Measurements from ENCODE around the gene SCMH1.

SCMH1 gene

GRCh38 chr1:41162441-41162840 is 79.7 kb downstream of the SCMH1 start:
- H3K36me3 ChIP-seq (ENCODE audit: low read length): peaks cover 7% of the 10 kb centered on the region; the same call in 1 of the 2 replicates

GRCh38 chr1:41161846-41162245 is 80.3 kb downstream of the SCMH1 start:
- Histone ChIP-seq H3K36me3 (ENCODE audit: low read length) (peaks cover 7% of the 10 kb centered on the region; the same call in 1 of the 2 replicates), H3K4me3 (ENCODE audit: insufficient read depth, low read length, poor library complexity, severe bottlenecking) (no peak overlapping the region), H3K4me2 (ENCODE audit: low read depth, low read length, poor library complexity, severe bottlenecking) (no peak overlapping the region), H4K20me1 (ENCODE audit: low read depth, low read length) (no peaks in the 10 kb centered on the region), H2AFZ (ENCODE audit: low read depth, low read length, severe bottlenecking) (no peak overlapping the region), H3K9me3 (ENCODE audit: insufficient read depth, low read length) (no peaks in the 10 kb centered on the region), H3K27ac (ENCODE audit: low read depth, low read length) (no peak overlapping the region), H3K27me3 (ENCODE audit: low read length) (no peaks in the 10 kb centered on the region), H3F3A (ENCODE audit: insufficient read depth) (no peaks in the 10 kb centered on the region), H3K79me2 (ENCODE audit: insufficient read depth, low read length) (0 out of 2 replicates have a peak, but pooled peaks cover 4% of the 10 kb centered on the region), H3K9me2 (replicated peaks; ENCODE audit: insufficient read depth, low read length) (no peaks in the 10 kb centered on the region), H3K9ac (ENCODE audit: low read length) (no peak overlapping the region)
- TF ChIP-seq EZH2phosphoT487 (conservative IDR thresholded peaks at IDR 0.05; ENCODE audit: low read length): no peak
- no peak for TF ChIP-seq CTCF (IDR thresholded peaks at IDR 0.05; ENCODE audit: insufficient read depth, low read length, poor library complexity, severe bottlenecking)

More at GRCh38 chr1:41162441-41162840, 79.7 kb downstream of the SCMH1 start:
- Histone ChIP-seq H3K27me3 (ENCODE audit: low read length) (no peaks in the 10 kb centered on the region), H3K27ac (ENCODE audit: low read depth, low read length) (no peak overlapping the region), H3K4me3 (ENCODE audit: insufficient read depth, low read length, poor library complexity, severe bottlenecking) (no peak overlapping the region), H3F3A (ENCODE audit: insufficient read depth) (no peaks in the 10 kb centered on the region), H3K9me3 (ENCODE audit: insufficient read depth, low read length) (no peaks in the 10 kb centered on the region), H3K79me2 (ENCODE audit: insufficient read depth, low read length) (0 out of 2 replicates have a peak, but pooled peaks cover 4% of the 10 kb centered on the region), H3K4me2 (ENCODE audit: low read depth, low read length, poor library complexity, severe bottlenecking) (no peak overlapping the region), H2AFZ (ENCODE audit: low read depth, low read length, severe bottlenecking) (no peak overlapping the region), H3K9ac (ENCODE audit: low read length) (no peak overlapping the region), H3K9me2 (replicated peaks; ENCODE audit: insufficient read depth, low read length) (no peaks in the 10 kb centered on the region), H4K20me1 (ENCODE audit: low read depth, low read length) (no peaks in the 10 kb centered on the region)
- TF ChIP-seq CTCF (IDR thresholded peaks at IDR 0.05; ENCODE audit: insufficient read depth, low read length, poor library complexity, severe bottlenecking): no peak
- no peak for TF ChIP-seq EZH2phosphoT487 (conservative IDR thresholded peaks at IDR 0.05; ENCODE audit: low read length)

GRCh38 chr1:41160498-41161110 is 81.5 kb downstream of the SCMH1 start:
- Histone ChIP-seq H3K27ac (ENCODE audit: low read depth, low read length) (no peak overlapping the region), H3K36me3 (ENCODE audit: low read length) (peaks cover 7% of the 10 kb centered on the region; the same call in 1 of the 2 replicates), H4K20me1 (ENCODE audit: low read depth, low read length) (no peaks in the 10 kb centered on the region), H3K4me2 (ENCODE audit: low read depth, low read length, poor library complexity, severe bottlenecking) (no peak overlapping the region), H3K4me3 (ENCODE audit: insufficient read depth, low read length, poor library complexity, severe bottlenecking) (no peak overlapping the region), H3K9me3 (ENCODE audit: insufficient read depth, low read length) (no peaks in the 10 kb centered on the region), H3K79me2 (ENCODE audit: insufficient read depth, low read length) (0 out of 2 replicates have a peak, but pooled peaks cover 4% of the 10 kb centered on the region), H3K27me3 (ENCODE audit: low read length) (no peaks in the 10 kb centered on the region), H2AFZ (ENCODE audit: low read depth, low read length, severe bottlenecking) (no peak overlapping the region), H3K9ac (ENCODE audit: low read length) (no peak overlapping the region), H3K9me2 (replicated peaks; ENCODE audit: insufficient read depth, low read length) (no peaks in the 10 kb centered on the region), H3F3A (ENCODE audit: insufficient read depth) (no peaks in the 10 kb centered on the region)
- TF ChIP-seq CTCF (IDR thresholded peaks at IDR 0.05; ENCODE audit: insufficient read depth, low read length, poor library complexity, severe bottlenecking) (no peak), EZH2phosphoT487 (conservative IDR thresholded peaks at IDR 0.05; ENCODE audit: low read length) (no peak)
